Suprapubic skin (tissue), 3 donors: ENCODE results near the gene OR2G6.
"Not testable (repeated sequence)": the region's sequence is repeated elsewhere in the genome, so short reads cannot be mapped to it uniquely, and the experiment has no call there.

Experiments used
- EP300 ChIP-seq: sonication (generic); formaldehyde crosslinking; IDR thresholded peaks from one replicate; pipeline ENCODE4 v1.6.1; 2017; ENCODE audit warnings: antibody characterized with exemption
- POLR2A ChIP-seq, 2 donors: fragments of 450-650 bp; IDR thresholded peaks; one replicate each; pipeline ENCODE4 v1.6.1; 2017; ENCODE audit warnings: antibody characterized with exemption in 2 of 2, mild to moderate bottlenecking in 2 of 2, moderate library complexity in 2 of 2
- TF ChIP-seq, protein P1 (sequence below), 2 donors: fragments of 200-600 bp in 1 of 2; fragments of 450-650 bp in 1 of 2; sonication (generic) in 1 of 2; IDR thresholded peaks; one replicate each; pipeline ENCODE4 v1.5.1; 2016 to 2019; ENCODE audit warnings: antibody characterized with exemption in 2 of 2, mild to moderate bottlenecking in 1 of 2, moderate library complexity in 1 of 2

- TF ChIP-seq, protein P1, sequence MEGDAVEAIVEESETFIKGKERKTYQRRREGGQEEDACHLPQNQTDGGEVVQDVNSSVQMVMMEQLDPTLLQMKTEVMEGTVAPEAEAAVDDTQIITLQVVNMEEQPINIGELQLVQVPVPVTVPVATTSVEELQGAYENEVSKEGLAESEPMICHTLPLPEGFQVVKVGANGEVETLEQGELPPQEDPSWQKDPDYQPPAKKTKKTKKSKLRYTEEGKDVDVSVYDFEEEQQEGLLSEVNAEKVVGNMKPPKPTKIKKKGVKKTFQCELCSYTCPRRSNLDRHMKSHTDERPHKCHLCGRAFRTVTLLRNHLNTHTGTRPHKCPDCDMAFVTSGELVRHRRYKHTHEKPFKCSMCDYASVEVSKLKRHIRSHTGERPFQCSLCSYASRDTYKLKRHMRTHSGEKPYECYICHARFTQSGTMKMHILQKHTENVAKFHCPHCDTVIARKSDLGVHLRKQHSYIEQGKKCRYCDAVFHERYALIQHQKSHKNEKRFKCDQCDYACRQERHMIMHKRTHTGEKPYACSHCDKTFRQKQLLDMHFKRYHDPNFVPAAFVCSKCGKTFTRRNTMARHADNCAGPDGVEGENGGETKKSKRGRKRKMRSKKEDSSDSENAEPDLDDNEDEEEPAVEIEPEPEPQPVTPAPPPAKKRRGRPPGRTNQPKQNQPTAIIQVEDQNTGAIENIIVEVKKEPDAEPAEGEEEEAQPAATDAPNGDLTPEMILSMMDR (IDR thresholded peaks at IDR 0.05) = not testable (repeated sequence)
- TF ChIP-seq EP300; POLR2A (IDR thresholded peaks at IDR 0.05): not testable (repeated sequence)
Measured at GRCh38 chr1:248473051-248473450, 34.8 kb upstream of the OR2G6 start, which contains the start of gene OR2T3.
